CD14-positive monocyte (primary cell): ENCODE results near the gene ARRB2. TPM values are rescaled to one million over a fixed set of nuclear protein-coding genes. Genes with fewer than 3 reads are reported as not detected.
A peak's percentile ranks its signal among the peaks of the same experiment; 100 is the strongest.

Experiments
- DNase-seq, 3 donors: peaks; one replicate each; pipeline ENCODE4 v3.0.0-alpha.2; 2011 to 2022
- H2AFZ ChIP-seq: 2 replicates; pipeline ENCODE4 v1.6.0; 2012; ENCODE audit warnings: mild to moderate bottlenecking, low read depth, low read length, inconsistent platforms; ENCODE audit not compliant: insufficient read depth, poor library complexity, severe bottlenecking
- H3K27ac ChIP-seq, 2 donors: 1 replicate in 1 of 2; 2 replicates in 1 of 2; pipeline ENCODE4 v1.5.1; 2012 to 2013; ENCODE audit warnings: low read length in 2 of 2, control low read depth in 1 of 2, inconsistent platforms in 1 of 2, low read depth in 1 of 2, mild to moderate bottlenecking in 1 of 2
- H3K27me3 ChIP-seq, 2 donors: one replicate each; pipeline versions ENCODE4 v1.6.0 to v1.6.1; 2011 to 2013; ENCODE audit warnings: low read length in 2 of 2; ENCODE audit not compliant: control insufficient read depth in 2 of 2, insufficient read depth in 2 of 2
- H3K36me3 ChIP-seq, 2 donors: replicated peaks in 1 of 2; 1 replicate in 1 of 2; 2 replicates in 1 of 2; pipeline versions ENCODE4 v1.5.1 to v1.6.1; 2012 to 2013; ENCODE audit warnings: low read length in 2 of 2, control low read depth in 1 of 2, inconsistent platforms in 1 of 2, mild to moderate bottlenecking in 1 of 2; ENCODE audit not compliant: insufficient read depth in 2 of 2, control insufficient read depth in 1 of 2
- H3K4me1 ChIP-seq, 2 donors: 1 replicate in 1 of 2; 2 replicates in 1 of 2; pipeline versions ENCODE4 v1.5.1 to v1.6.1; 2012 to 2013; ENCODE audit warnings: low read length in 2 of 2, control low read depth in 1 of 2, inconsistent platforms in 1 of 2, mild to moderate bottlenecking in 1 of 2, moderate library complexity in 1 of 2; ENCODE audit not compliant: insufficient read depth in 2 of 2, control insufficient read depth in 1 of 2
- H3K4me2 ChIP-seq: replicated peaks from 2 replicates; pipeline ENCODE3; 2012; ENCODE audit warnings: low read length, moderate library complexity, mild to moderate bottlenecking; ENCODE audit not compliant: poor library complexity, severe bottlenecking; ENCODE audit errors: extremely low read depth
- H3K4me3 ChIP-seq, 3 experiments: fragments of 200-600 bp in 1 of 3; sonication (generic) in 1 of 3; replicated peaks in 1 of 3; 1 replicate in 2 of 3; 2 replicates in 1 of 3; pipeline ENCODE4 v1.5.1; 2011 to 2013; ENCODE audit warnings: low read length in 3 of 3, mild to moderate bottlenecking in 3 of 3, control low read depth in 2 of 3, low read depth in 2 of 3, inconsistent platforms in 1 of 3, moderate library complexity in 1 of 3
- H3K79me2 ChIP-seq: 2 replicates; pipeline ENCODE4 v1.6.0; 2012; ENCODE audit warnings: mild to moderate bottlenecking, control low read depth, inconsistent platforms, low read length, moderate library complexity; ENCODE audit not compliant: insufficient read depth
- H3K9ac ChIP-seq: 2 replicates; pipeline ENCODE4 v1.6.0; 2017; ENCODE audit warnings: low read length, mild to moderate bottlenecking; ENCODE audit not compliant: insufficient read depth, poor library complexity, severe bottlenecking
- H3K9me3 ChIP-seq, 2 donors: replicated peaks in 1 of 2; 1 replicate in 1 of 2; 2 replicates in 1 of 2; pipeline versions ENCODE4 v1.5.1 to v1.6.1; 2012 to 2013; ENCODE audit warnings: low read length in 2 of 2, control low read depth in 1 of 2; ENCODE audit not compliant: control insufficient read depth in 1 of 2, insufficient read depth in 1 of 2
- H4K20me1 ChIP-seq: 2 replicates; pipeline ENCODE4 v1.6.0; 2012; ENCODE audit warnings: mild to moderate bottlenecking, low read length, control low read depth, moderate library complexity; ENCODE audit not compliant: insufficient read depth
- H3K27ac Mint-ChIP-seq, 7 donors: one replicate each; pipeline ENCODE4 v1.8.0; 2020; ENCODE audit warnings: mild to moderate bottlenecking in 7 of 7, mixed read lengths in 7 of 7, moderate library complexity in 6 of 7, inconsistent platforms in 2 of 7
- H3K27me3 Mint-ChIP-seq, 3 donors: one replicate each; pipeline ENCODE4 v1.8.0; 2021 to 2022; ENCODE audit warnings: low read depth in 3 of 3, mild to moderate bottlenecking in 3 of 3, mixed read lengths in 3 of 3, moderate library complexity in 3 of 3, inconsistent platforms in 1 of 3
- H3K36me3 Mint-ChIP-seq, 2 donors: one replicate each; pipeline ENCODE4 v1.8.0; 2020; ENCODE audit warnings: mixed read lengths in 2 of 2, inconsistent platforms in 1 of 2, mild to moderate bottlenecking in 1 of 2
- H3K4me1 Mint-ChIP-seq: one replicate; pipeline ENCODE4 v1.8.0; 2020; ENCODE audit warnings: mild to moderate bottlenecking, mixed read lengths
- H3K4me3 Mint-ChIP-seq, 2 donors: one replicate each; pipeline ENCODE4 v1.8.0; 2020; ENCODE audit warnings: mild to moderate bottlenecking in 2 of 2, mixed read lengths in 2 of 2, moderate library complexity in 1 of 2
- H3K9me3 Mint-ChIP-seq, 7 donors: one replicate each; pipeline ENCODE4 v1.8.0; 2020 to 2022; ENCODE audit warnings: mixed read lengths in 7 of 7, mild to moderate bottlenecking in 6 of 7, moderate library complexity in 6 of 7, inconsistent platforms in 2 of 7
- WGBS: methylation state at CpG from one replicate; pipeline ENCODE4 v1.1.5; 2013; ENCODE audit warnings: missing lambda C conversion rate; ENCODE audit not compliant: insufficient coverage; 5-methylcytosine and 5-hydroxymethylcytosine counted together
- intact Hi-C, 2 donors: fragments of 100-400 bp; cut with micrococcal nuclease; formaldehyde crosslinking; loops; one replicate each; pipeline versions ENCODE4 v1.15.0 to v1.15.1; 2023
- polyA plus RNA-seq, 3 donors: library from polyadenylated mRNA; depleted of rRNA in 1 of 3; unstranded in 2 of 3; stranded (reverse) in 1 of 3; fragments of 300-500 nt in 2 of 3; fragments of >200 nt in 1 of 3; fragmentation: Illumina TruSeq in 2 of 3; gene quantifications; 1 replicate in 2 of 3; 2 replicates in 1 of 3; pipeline ENCODE4 v1.2.3, GENCODE V29; 2012 to 2021
- TF ChIP-seq, protein P1 (sequence below): fragments of 200-600 bp; IDR thresholded peaks from one replicate; pipeline ENCODE4 v1.8.0; 2022; ENCODE audit warnings: antibody characterized with exemption, mild to moderate bottlenecking

ARRB2 gene
- polyA plus RNA-seq, 3 donors, result 134 to 760 (median 150) TPM

DNA sequence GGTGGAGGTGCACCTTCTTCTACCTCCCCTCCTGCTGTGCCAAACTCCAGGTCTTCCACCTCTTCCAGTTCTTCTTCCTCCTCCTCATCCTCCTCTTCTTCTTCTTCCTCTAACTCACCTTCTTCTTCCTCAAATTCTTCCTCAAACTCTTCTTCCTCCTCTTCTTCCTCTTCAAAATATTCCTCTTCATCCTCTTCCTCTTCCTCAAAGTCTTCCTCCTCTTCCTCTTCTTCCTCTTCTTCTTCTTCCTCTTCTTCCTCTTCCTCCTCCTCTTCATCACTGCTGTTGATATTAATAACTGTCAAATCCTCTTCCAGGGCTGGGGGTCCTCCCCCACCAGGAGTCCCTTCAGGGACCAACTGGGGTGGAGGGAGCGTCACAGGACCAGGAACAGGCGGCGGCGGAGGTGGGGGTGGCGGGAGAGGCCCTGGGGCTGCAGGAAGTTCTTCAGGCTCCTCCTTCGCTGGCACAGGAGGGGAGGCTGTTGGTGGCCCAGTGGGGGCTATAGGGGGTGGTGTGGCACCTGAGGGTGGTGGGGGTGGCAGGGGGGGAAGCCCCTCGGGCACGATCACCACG, 38.3 kb upstream of the ARRB2 start:
- TF ChIP-seq, protein P1, sequence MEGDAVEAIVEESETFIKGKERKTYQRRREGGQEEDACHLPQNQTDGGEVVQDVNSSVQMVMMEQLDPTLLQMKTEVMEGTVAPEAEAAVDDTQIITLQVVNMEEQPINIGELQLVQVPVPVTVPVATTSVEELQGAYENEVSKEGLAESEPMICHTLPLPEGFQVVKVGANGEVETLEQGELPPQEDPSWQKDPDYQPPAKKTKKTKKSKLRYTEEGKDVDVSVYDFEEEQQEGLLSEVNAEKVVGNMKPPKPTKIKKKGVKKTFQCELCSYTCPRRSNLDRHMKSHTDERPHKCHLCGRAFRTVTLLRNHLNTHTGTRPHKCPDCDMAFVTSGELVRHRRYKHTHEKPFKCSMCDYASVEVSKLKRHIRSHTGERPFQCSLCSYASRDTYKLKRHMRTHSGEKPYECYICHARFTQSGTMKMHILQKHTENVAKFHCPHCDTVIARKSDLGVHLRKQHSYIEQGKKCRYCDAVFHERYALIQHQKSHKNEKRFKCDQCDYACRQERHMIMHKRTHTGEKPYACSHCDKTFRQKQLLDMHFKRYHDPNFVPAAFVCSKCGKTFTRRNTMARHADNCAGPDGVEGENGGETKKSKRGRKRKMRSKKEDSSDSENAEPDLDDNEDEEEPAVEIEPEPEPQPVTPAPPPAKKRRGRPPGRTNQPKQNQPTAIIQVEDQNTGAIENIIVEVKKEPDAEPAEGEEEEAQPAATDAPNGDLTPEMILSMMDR, result no peak
- no peaks in the 10 kb centered on the region for H4K20me1 ChIP-seq
- intact Hi-C loops, result no loop called here
- DNase-seq, result no peak
- H3K9ac ChIP-seq, result no peak overlapping the region
- H3K4me2 ChIP-seq, result no peak overlapping the region
- no CpG with 5 or more reads among the region's 9 CpGs for WGBS
- H2AFZ ChIP-seq, result no peak overlapping the region
- H3K27me3 ChIP-seq, result no peaks in the 10 kb centered on the region
- no peaks in the 10 kb centered on the region for H3K9me3 ChIP-seq
- H3K36me3 ChIP-seq, result peaks cover 57 to 65% of the 10 kb centered on the region in 2 donors
- Mint-ChIP-seq H3K36me3 (peaks cover 60 to 66% of the 10 kb centered on the region in 2 donors), H3K4me1 (no peaks in the 10 kb centered on the region), H3K27ac (peak overlapping the region in 3 of 7 donors; percentile 21 to 73 (median 30)), H3K27me3 (peaks cover 4 to 8% (median 6%) of the 10 kb centered on the region in 3 donors), H3K9me3 (no peaks in the 10 kb centered on the region), H3K4me3 (no peak overlapping the region)
- no peak overlapping the region for H3K27ac ChIP-seq
- H3K4me3 ChIP-seq, result no peak overlapping the region
- H3K79me2 ChIP-seq, result no peaks in the 10 kb centered on the region
- no peaks in the 10 kb centered on the region for H3K4me1 ChIP-seq

DNA sequence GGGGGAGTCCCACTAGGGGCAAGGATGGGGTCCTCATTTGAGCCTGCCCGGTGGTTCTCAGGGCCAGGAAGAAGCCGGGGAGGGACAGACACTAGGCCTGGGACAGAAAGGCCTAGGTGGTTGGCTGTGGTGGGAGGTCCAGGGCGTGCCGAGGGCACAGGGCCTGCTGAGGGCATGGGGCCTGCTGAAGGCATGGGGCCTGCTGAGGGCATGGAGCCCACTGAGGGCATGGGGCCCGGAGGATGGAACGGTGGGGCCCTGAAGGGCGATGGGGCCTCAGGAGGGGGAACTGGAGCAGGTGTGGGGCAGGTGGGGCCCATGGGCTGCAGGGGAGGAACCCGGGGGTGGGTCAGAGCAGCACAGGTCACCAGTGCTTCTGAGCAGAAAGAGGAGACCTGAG, 37.7 kb upstream of the ARRB2 start:
- Histone ChIP-seq H3K36me3 (peaks cover 61 to 71% of the 10 kb centered on the region in 2 donors), H3K79me2 (no peaks in the 10 kb centered on the region), H3K27ac (no peak overlapping the region), H4K20me1 (no peaks in the 10 kb centered on the region), H3K4me1 (no peaks in the 10 kb centered on the region), H3K27me3 (no peaks in the 10 kb centered on the region), H3K9ac (no peak overlapping the region), H2AFZ (no peak overlapping the region), H3K4me2 (no peak overlapping the region), H3K9me3 (no peaks in the 10 kb centered on the region), H3K4me3 (no peak overlapping the region)
- Mint-ChIP-seq H3K27me3 (peaks cover 2 to 4% (median 3%) of the 10 kb centered on the region in 3 donors), H3K36me3 (peaks cover 62 to 72% of the 10 kb centered on the region in 2 donors), H3K9me3 (no peaks in the 10 kb centered on the region), H3K27ac (peak overlapping the region in 2 of 7 donors; percentile 21 to 43), H3K4me1 (no peaks in the 10 kb centered on the region), H3K4me3 (no peak overlapping the region)
- intact Hi-C loops, result no loop called here
- WGBS, result 90% methylated on average over 7 of the region's 8 CpGs
- no peak for DNase-seq
- TF ChIP-seq, protein P1, result no peak
